Naive thymus-derived CD4-positive, alpha-beta T cell (primary cell): ENCODE data around the gene RPP25. TPM values are rescaled to one million over a fixed set of nuclear protein-coding genes. Genes with fewer than 3 reads are reported as not detected.

Source experiments
- ATAC-seq: fragments of 150-1000 bp; cut with Tn5 transposase; 2 replicates; pipeline ENCODE4 v1.10.0; 2021; ENCODE audit warnings: mild to moderate bottlenecking, moderate library complexity
- CTCF ChIA-PET: fragments of 350-600 bp; sonication (Branson Sonifier 250); formaldehyde crosslinking; loops from one replicate; lab custom pipeline; 2021; ENCODE audit warnings: antibody characterized with exemption; lab: Charles Lee
- POLR2A ChIA-PET: fragments of 350-600 bp; sonication (Branson Sonifier 250); formaldehyde crosslinking; loops from one replicate; lab custom pipeline; 2021; ENCODE audit warnings: antibody characterized with exemption, inconsistent platforms; lab: Charles Lee
- DNase-seq, 9 donors: peaks; one replicate each; pipeline versions ENCODE4 v3.0.0 to v3.0.0-alpha.2; 2020 to 2022; ENCODE audit warnings: mixed read lengths in 1 of 9
- H3K27ac ChIP-seq: one replicate; pipeline ENCODE4 v1.7.0; 2013; ENCODE audit warnings: mild to moderate bottlenecking, low read depth, low read length, moderate library complexity
- H3K27me3 ChIP-seq, 2 donors: one replicate each; pipeline ENCODE4 v1.7.0; 2013; ENCODE audit warnings: low read length in 2 of 2, mild to moderate bottlenecking in 2 of 2, moderate library complexity in 2 of 2; ENCODE audit not compliant: control insufficient read depth in 2 of 2, insufficient read depth in 2 of 2
- H3K36me3 ChIP-seq, 3 experiments: 1 replicate in 2 of 3; 2 replicates in 1 of 3; pipeline ENCODE4 v1.7.0; 2013; ENCODE audit warnings: low read length in 3 of 3, mild to moderate bottlenecking in 3 of 3, moderate library complexity in 1 of 3; ENCODE audit not compliant: insufficient read depth in 3 of 3, control insufficient read depth in 2 of 3
- H3K4me1 ChIP-seq, 2 donors: one replicate each; pipeline ENCODE4 v1.7.0; 2013; ENCODE audit warnings: low read length in 2 of 2, mild to moderate bottlenecking in 2 of 2, moderate library complexity in 1 of 2; ENCODE audit not compliant: control insufficient read depth in 2 of 2, insufficient read depth in 2 of 2
- H3K4me3 ChIP-seq: 2 replicates; pipeline ENCODE4 v1.7.0; 2013; ENCODE audit warnings: mild to moderate bottlenecking, low read length
- H3K9me3 ChIP-seq, 3 experiments: 1 replicate in 2 of 3; 2 replicates in 1 of 3; pipeline ENCODE4 v1.7.0; 2013; ENCODE audit warnings: low read length in 3 of 3; ENCODE audit not compliant: control insufficient read depth in 2 of 3
- H3K27ac Mint-ChIP-seq, 9 donors: one replicate each; pipeline ENCODE4 v1.8.0; 2020 to 2022; ENCODE audit warnings: mixed read lengths in 9 of 9, mild to moderate bottlenecking in 8 of 9, moderate library complexity in 5 of 9, inconsistent platforms in 2 of 9
- H3K27me3 Mint-ChIP-seq, 5 donors: one replicate each; pipeline ENCODE4 v1.8.0; 2021 to 2022; ENCODE audit warnings: mixed read lengths in 5 of 5, mild to moderate bottlenecking in 1 of 5
- H3K36me3 Mint-ChIP-seq, 5 donors: one replicate each; pipeline ENCODE4 v1.8.0; 2020 to 2022; ENCODE audit warnings: mixed read lengths in 5 of 5, mild to moderate bottlenecking in 3 of 5, inconsistent platforms in 1 of 5
- H3K4me1 Mint-ChIP-seq, 7 donors: one replicate each; pipeline ENCODE4 v1.8.0; 2020 to 2022; ENCODE audit warnings: mixed read lengths in 7 of 7, mild to moderate bottlenecking in 3 of 7, inconsistent platforms in 1 of 7
- H3K4me3 Mint-ChIP-seq, 10 donors: one replicate each; pipeline ENCODE4 v1.8.0; 2020 to 2022; ENCODE audit warnings: mild to moderate bottlenecking in 10 of 10, mixed read lengths in 10 of 10, moderate library complexity in 6 of 10, inconsistent platforms in 2 of 10
- H3K9me3 Mint-ChIP-seq, 11 donors: one replicate each; pipeline ENCODE4 v1.8.0; 2020 to 2022; ENCODE audit warnings: mixed read lengths in 11 of 11, mild to moderate bottlenecking in 4 of 11, inconsistent platforms in 1 of 11, moderate library complexity in 1 of 11
- intact Hi-C, 2 donors: fragments of 100-400 bp; cut with micrococcal nuclease; formaldehyde crosslinking; loops; one replicate each; pipeline ENCODE4 v1.15.1; 2023
- polyA plus RNA-seq, 2 donors: library from polyadenylated mRNA; unstranded; fragments of 300-500 nt; fragmentation: Illumina TruSeq; gene quantifications; one replicate each; pipeline ENCODE4 v1.2.3, GENCODE V29; 2021
- total RNA-seq, 6 experiments: library from RNA in 5 of 6; stranded (reverse) in 5 of 6; gene quantifications; 1 replicate in 5 of 6; 2 replicates in 1 of 6; pipeline ENCODE4 v1.2.3 and lab custom pipeline; 2021 to 2026

Gene RPP25
- total and polyA plus RNA-seq, 7 experiments from 2014 or later = 0.95 to 5.8 (median 3.5) TPM

GRCh38 chr15:74958320-74958907 is 1.8 kb upstream of the RPP25 start:
- Histone ChIP-seq H3K27ac (no peak overlapping the region), H3K36me3 (no peaks in the 10 kb centered on the region), H3K4me3 (no peak overlapping the region), H3K27me3 (peaks cover 9 to 10% of the 10 kb centered on the region in 2 donors), H3K4me1 (peaks cover 17 to 23% of the 10 kb centered on the region in 2 donors), H3K9me3 (no peaks in the 10 kb centered on the region)
- peaks cover 25 to 56% (median 27%) of the 10 kb centered on the region in 5 donors for H3K27me3 Mint-ChIP-seq
- ChIA-PET POLR2A (interaction anchor here (0.8 kb wide), 1 partner anchor 15 kb away, joined by 3 read pairs; no protein-coding TSS in a partner anchor), CTCF (interaction anchor here (1.0 kb wide), 1 partner anchor 11 kb away, joined by 3 read pairs; no protein-coding TSS in a partner anchor)
- H3K4me1 Mint-ChIP-seq = peaks cover 14 to 40% (median 31%) of the 10 kb centered on the region in 7 donors
- H3K4me3 Mint-ChIP-seq = peak overlapping the region; percentile 40 to 83 (median 65)
- H3K36me3 Mint-ChIP-seq = peaks cover 0 to 2% (median 0%) of the 10 kb centered on the region in 5 donors
- DNase-seq (no peak), ATAC-seq (no peak)
- intact Hi-C loops = loop anchor here in 1 of 2 donors (10.0 kb wide), 1 partner anchor 494 kb away; the partner anchor contains the start of gene UBL7
- peaks cover 0 to 1% (median 0%) of the 10 kb centered on the region in 11 donors for H3K9me3 Mint-ChIP-seq
- H3K27ac Mint-ChIP-seq = no peak overlapping the region

DNA sequence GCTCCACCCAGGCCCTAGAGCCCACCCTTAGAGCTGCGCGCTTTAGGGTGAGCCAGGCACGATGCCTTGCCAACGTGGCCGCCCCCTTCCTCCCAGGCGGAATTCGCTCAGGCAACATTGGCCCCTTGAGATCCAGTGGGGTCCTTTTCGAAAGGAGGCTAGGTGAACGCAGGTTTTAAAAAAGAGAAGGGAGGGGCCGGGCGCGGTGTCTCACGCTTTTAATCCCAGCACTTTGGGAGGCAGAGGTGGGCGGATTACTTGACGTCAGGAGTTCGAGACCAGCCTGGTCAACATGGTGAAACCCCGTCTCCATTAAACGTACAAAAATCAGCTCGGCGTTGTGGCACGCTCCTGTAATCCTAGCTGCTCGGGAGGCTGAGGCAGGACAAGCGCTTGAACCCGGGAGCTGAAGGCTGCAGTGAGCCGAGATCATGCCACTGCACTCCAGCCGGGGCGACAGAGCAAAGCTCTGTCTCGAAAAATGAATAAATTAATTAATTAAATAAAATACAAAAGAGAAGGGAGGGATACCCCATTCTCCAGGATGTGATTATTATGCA is 984 bp upstream of the RPP25 start:
- no peaks in the 10 kb centered on the region for H3K9me3 ChIP-seq
- CTCF ChIA-PET = interaction anchor here (1.0 to 1.5 kb wide), 5 partner anchors 10 to 326 kb away, joined by 3 to 5 read pairs (median 3); no protein-coding TSS in a partner anchor
- peaks cover 9 to 10% of the 10 kb centered on the region in 2 donors for H3K27me3 ChIP-seq
- POLR2A ChIA-PET = interaction anchor here (0.6 to 1.8 kb wide), 4 partner anchors 64 to 343 kb away, joined by 3 to 6 read pairs (median 4); no protein-coding TSS in a partner anchor
- H3K36me3 ChIP-seq = no peaks in the 10 kb centered on the region
- ATAC-seq (no peak), DNase-seq (no peak)
- H3K4me1 ChIP-seq = peaks cover 17 to 23% of the 10 kb centered on the region in 2 donors
- Mint-ChIP-seq H3K9me3 (peaks cover 0 to 1% (median 0%) of the 10 kb centered on the region in 11 donors), H3K36me3 (peaks cover 0 to 2% (median 0%) of the 10 kb centered on the region in 5 donors), H3K27ac (no peak overlapping the region), H3K4me3 (peak overlapping the region; percentile 52 to 83 (median 81)), H3K27me3 (peaks cover 25 to 51% (median 27%) of the 10 kb centered on the region in 5 donors), H3K4me1 (peaks cover 14 to 40% (median 31%) of the 10 kb centered on the region in 7 donors)
- no peak overlapping the region for H3K27ac ChIP-seq
- intact Hi-C loops = loop anchor here in 1 of 2 donors (2.0 to 10.0 kb wide), 2 partner anchors 245 to 493 kb away; partner anchors contain the start of gene UBL7
- H3K4me3 ChIP-seq = peak overlapping the region; percentile 67

GRCh38 chr15:74955796-74956647 is 550 bp downstream of the RPP25 start:
- Histone ChIP-seq H3K27me3 (peaks cover 9 to 10% of the 10 kb centered on the region in 2 donors), H3K4me3 (peak overlapping the region; percentile 67), H3K9me3 (no peaks in the 10 kb centered on the region), H3K27ac (peak overlapping the region; percentile 1), H3K36me3 (no peaks in the 10 kb centered on the region), H3K4me1 (peaks cover 17 to 23% of the 10 kb centered on the region in 2 donors)
- ChIA-PET POLR2A (interaction anchor here (0.6 to 1.8 kb wide), 4 partner anchors 18 to 673 kb away, joined by 4 to 6 read pairs (median 4); partner anchors contain the start of gene COX5A), CTCF (interaction anchor here (0.9 to 1.5 kb wide), 2 partner anchors 11 to 248 kb away, joined by 3 to 5 read pairs; no protein-coding TSS in a partner anchor)
- ATAC-seq (peak; percentile 77), DNase-seq (peak; percentile 36 to 75 (median 52))
- H3K9me3 Mint-ChIP-seq = peaks cover 0 to 1% (median 0%) of the 10 kb centered on the region in 11 donors
- H3K36me3 Mint-ChIP-seq = peaks cover 0 to 2% (median 0%) of the 10 kb centered on the region in 5 donors
- intact Hi-C loops = loop anchor here (1.0 to 10.0 kb wide), 9 partner anchors 18 to 491 kb away; partner anchors contain the start of genes COX5A (in 2 of the 2), CLK3 (in 1 of the 2), FAM219B (in 1 of the 2) and PPCDC (in 1 of the 2)
- H3K27ac Mint-ChIP-seq = no peak overlapping the region
- peaks cover 25 to 39% (median 27%) of the 10 kb centered on the region in 5 donors for H3K27me3 Mint-ChIP-seq
- peaks cover 15 to 34% (median 31%) of the 10 kb centered on the region in 7 donors for H3K4me1 Mint-ChIP-seq
- H3K4me3 Mint-ChIP-seq = peak overlapping the region in 9 of 10 donors; percentile 40 to 82 (median 74)

DNA sequence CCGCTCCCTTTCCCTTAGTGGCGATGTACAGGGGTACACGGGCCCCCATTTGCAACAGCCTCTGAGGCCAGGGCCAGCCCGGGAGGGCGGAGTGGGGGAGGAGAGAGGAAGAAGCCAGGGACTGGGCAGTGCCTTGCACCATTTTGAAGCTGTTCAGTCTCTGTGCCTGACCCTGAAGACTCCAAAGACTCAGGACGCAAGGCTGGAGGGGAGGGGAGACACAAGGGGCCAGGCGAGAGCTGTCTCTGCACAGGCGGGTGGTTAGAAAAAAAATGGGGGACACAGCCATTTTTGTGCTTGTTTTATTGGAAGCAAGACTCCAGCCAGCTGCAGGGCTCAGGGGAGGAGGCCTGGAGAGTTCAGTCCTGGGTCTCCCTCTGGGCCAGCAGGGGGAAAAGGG is 1.6 kb downstream of the RPP25 start:
- Mint-ChIP-seq H3K4me3 (peak overlapping the region in 8 of 10 donors; percentile 50 to 81 (median 70)), H3K36me3 (peaks cover 0 to 2% (median 0%) of the 10 kb centered on the region in 5 donors), H3K9me3 (no peaks in the 10 kb centered on the region), H3K27ac (no peak overlapping the region), H3K27me3 (peaks cover 20 to 30% (median 26%) of the 10 kb centered on the region in 5 donors), H3K4me1 (peaks cover 18 to 39% (median 34%) of the 10 kb centered on the region in 7 donors)
- Histone ChIP-seq H3K27ac (no peak overlapping the region), H3K4me3 (no peak overlapping the region), H3K9me3 (no peaks in the 10 kb centered on the region), H3K27me3 (peaks cover 9 to 10% of the 10 kb centered on the region in 2 donors), H3K36me3 (no peaks in the 10 kb centered on the region), H3K4me1 (peaks cover 17 to 23% of the 10 kb centered on the region in 2 donors)
- DNase-seq (no peak), ATAC-seq (no peak)
- intact Hi-C loops = loop anchor here in 1 of 2 donors (10.0 kb wide), 1 partner anchor 490 kb away; the partner anchor contains the start of gene UBL7
- ChIA-PET POLR2A (interaction anchor here (1.2 kb wide), 1 partner anchor 17 kb away, joined by 4 read pairs; the partner anchor contains the start of gene COX5A), CTCF (interaction anchor here (0.8 to 1.6 kb wide), 4 partner anchors 10 to 322 kb away, joined by 3 to 6 read pairs (median 4); no protein-coding TSS in a partner anchor)

GRCh38 chr15:74954515-74954914 is 2.1 kb downstream of the RPP25 start:
- peaks cover 0 to 2% (median 0%) of the 10 kb centered on the region in 5 donors for H3K36me3 Mint-ChIP-seq
- H3K36me3 ChIP-seq = no peaks in the 10 kb centered on the region
- peaks cover 17 to 23% of the 10 kb centered on the region in 2 donors for H3K4me1 ChIP-seq
- ChIA-PET POLR2A (no interaction called here), CTCF (interaction anchor here (0.7 to 1.6 kb wide), 6 partner anchors 127 to 320 kb away, joined by 3 to 6 read pairs (median 6); no protein-coding TSS in a partner anchor)
- peaks cover 9 to 10% of the 10 kb centered on the region in 2 donors for H3K27me3 ChIP-seq
- H3K4me3 Mint-ChIP-seq = peak overlapping the region in 4 of 10 donors; percentile 69 to 81 (median 76)
- intact Hi-C loops = loop anchor here in 1 of 2 donors (5.0 to 10.0 kb wide), 3 partner anchors 112 to 582 kb away; partner anchors contain the start of genes UBL7 and ULK3
- H3K27ac ChIP-seq = no peak overlapping the region
- peaks cover 17 to 25% (median 22%) of the 10 kb centered on the region in 5 donors for H3K27me3 Mint-ChIP-seq
- H3K9me3 Mint-ChIP-seq = no peaks in the 10 kb centered on the region
- DNase-seq = no peak
- H3K9me3 ChIP-seq = no peaks in the 10 kb centered on the region
- H3K4me1 Mint-ChIP-seq = peaks cover 18 to 39% (median 32%) of the 10 kb centered on the region in 7 donors
- H3K4me3 ChIP-seq = no peak overlapping the region
- H3K27ac Mint-ChIP-seq = no peak overlapping the region
- ATAC-seq = no peak
